GM18502 (cell line): ENCODE data around the gene FRMD4A.

Experiments used
- ATAC-seq: cut with Tn5 transposase; IDR thresholded peaks from one replicate; pipeline ENCODE4 v1.9.1; 2021; ENCODE audit warnings: mild to moderate bottlenecking; ENCODE audit not compliant: unreplicated experiment, poor library complexity

Gene FRMD4A

DNA sequence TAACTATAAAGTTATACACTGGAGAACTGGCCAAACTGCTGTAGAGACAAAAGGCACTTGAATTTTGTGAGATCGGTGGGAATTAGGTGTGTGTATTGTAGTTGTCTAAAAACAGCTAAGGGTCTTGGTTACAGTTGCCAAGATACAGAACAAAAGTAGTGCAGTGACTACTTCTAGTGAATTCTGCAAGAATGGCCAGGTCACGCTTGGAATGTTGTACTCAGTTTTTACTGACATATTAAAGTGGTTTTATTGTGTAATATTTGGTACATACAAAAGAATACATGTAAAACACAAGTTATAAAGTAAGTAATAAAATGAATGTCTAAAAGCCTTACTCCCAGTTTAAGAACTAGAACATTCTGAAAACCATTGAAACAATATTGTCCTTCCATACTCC lies 701.6 kb downstream of the FRMD4A start:
- no peak for ATAC-seq

DNA sequence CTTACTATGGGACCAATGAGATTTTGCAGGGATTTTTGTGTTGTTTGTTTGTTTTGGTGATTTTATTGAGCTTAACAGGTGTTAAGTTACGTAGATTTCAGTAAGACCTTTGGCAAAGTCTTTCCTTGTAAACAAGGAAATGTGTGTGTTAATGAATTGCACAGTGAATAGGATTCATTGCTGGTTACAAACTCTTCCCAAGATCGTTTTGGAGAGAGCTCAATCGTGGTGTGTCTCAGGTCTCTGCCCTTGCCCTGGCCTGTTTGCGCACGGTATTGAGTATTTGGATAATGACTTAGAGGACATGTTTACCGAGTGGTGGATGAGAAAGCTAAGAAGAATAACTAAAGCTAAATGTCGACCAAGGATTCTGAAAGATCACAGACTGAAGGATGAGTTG lies 702.1 kb downstream of the FRMD4A start:
- ATAC-seq, result no peak

DNA sequence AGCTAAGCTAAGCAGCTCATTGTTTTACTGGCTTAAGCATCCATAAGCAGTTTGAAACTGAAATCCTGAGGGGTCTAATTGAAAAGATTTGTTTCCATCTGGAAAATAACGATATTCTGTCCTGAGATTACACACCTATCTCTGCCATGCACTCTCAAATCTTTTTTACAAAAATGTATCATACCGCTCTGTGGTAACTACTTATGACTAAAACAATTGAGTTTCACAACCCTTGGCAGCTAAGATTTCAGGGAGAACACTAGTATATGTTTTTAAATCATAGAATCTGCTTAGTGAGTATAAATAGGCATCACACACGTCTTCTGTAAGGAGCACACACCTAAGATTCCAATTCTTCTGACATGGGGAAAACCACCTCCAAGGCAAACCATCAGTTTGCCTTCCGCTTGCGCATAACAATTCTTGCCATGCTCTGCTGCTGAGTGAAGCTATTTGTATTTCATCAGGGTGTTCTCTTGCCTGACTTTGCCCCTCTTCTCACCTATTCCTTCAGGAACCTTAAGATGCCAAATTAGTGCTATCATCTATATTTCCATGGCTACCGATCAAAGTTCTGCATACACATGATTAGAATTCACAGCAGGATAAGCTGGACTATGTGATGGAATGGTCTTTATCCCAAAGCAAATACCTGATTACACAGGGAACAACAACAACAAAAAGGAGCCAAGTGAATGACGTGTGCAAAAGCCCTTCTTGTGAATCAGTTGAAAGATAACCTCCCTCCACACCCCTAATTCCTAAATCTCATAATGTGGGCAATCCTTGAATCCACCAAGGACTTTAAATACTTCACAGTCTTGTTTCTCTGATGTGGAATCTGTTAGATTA lies 703.0 kb downstream of the FRMD4A start:
- ATAC-seq, result no peak

DNA sequence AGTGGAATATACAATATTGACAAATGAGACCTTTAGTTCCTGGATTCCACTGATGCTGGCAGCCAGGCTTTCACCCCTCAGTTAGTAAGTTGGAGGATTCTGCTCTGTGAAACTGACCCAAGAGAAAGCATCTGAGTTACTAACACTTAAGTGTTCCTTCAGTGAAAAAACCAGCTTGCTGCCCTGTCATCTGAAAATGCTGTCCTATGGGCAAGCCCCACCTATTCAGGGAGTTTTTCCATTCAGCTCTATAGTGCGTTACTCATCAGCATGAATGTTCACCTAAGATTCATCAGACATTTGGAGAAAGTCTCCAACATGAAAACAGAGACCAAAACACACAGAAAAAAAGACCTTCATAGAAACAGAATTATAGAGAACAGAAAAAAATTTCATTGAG lies 706.1 kb downstream of the FRMD4A start:
- ATAC-seq, result no peak

DNA sequence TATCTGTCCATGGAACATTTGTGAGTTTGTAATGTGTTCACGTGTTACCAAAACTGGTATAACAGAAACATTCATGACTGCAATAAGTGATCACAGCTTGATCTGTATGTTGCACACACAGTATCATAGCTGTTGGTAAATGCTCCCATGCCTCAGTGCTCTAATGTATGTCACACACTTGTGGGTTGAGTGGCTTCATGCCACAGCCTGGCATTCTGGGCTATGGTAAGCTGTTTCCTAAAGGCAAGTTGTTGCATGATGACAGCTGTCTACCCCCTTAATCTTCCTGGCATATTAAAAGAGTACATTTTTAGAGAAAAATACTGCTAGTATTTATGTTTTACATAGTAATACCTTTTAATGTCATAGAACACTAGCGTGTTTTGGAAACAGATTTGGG lies 708.8 kb downstream of the FRMD4A start:
- ATAC-seq, result no peak

DNA sequence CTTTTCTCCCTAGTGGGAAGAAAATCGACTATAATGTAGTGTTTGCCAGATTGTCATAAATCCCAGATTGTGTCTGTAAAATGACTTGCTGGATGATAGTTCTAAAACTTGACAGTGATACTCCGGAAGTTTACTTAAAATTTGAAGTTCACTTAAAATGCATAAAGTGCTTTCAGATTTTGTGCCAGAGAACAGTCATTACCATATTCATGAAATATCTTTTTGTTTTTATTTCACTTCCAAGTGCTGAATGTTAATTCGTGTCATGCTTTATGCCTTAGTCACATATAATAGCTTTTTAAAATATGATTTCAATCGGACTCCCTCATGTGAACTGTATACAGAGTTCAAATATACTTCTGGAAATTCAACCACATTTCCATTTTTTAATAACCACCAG lies 713.6 kb downstream of the FRMD4A start:
- no peak for ATAC-seq

DNA sequence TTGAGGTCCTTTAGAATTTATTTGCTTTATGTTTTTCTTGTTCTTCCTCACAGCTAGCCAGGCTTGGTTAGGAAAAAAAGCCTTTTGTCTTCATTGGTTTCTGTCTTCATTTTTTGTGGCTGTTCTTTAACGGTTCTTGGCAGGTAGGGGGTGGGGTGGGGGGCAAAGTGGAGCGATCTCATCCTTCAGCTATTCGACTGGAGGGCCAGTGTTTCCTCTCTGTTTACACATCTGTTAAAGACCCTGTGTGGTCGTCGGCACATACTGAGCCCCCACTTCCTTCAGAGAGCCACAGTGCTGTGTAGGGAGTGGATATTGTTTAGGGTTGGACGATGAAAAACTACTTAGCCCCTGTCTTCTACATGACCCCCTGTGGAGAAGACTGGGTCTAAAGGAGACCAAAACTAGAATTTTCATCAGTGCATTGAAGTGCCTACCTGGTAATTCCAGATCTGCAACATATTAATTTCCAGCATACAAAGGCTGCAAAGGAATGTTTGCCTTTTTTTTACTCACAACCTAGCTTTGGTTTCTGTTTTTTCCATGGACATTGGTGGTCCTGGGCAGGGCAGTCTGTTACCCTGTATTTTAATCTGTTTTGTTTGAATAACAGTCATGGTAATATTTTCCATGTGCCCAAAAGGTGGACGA lies 714.9 kb downstream of the FRMD4A start:
- no peak for ATAC-seq

DNA sequence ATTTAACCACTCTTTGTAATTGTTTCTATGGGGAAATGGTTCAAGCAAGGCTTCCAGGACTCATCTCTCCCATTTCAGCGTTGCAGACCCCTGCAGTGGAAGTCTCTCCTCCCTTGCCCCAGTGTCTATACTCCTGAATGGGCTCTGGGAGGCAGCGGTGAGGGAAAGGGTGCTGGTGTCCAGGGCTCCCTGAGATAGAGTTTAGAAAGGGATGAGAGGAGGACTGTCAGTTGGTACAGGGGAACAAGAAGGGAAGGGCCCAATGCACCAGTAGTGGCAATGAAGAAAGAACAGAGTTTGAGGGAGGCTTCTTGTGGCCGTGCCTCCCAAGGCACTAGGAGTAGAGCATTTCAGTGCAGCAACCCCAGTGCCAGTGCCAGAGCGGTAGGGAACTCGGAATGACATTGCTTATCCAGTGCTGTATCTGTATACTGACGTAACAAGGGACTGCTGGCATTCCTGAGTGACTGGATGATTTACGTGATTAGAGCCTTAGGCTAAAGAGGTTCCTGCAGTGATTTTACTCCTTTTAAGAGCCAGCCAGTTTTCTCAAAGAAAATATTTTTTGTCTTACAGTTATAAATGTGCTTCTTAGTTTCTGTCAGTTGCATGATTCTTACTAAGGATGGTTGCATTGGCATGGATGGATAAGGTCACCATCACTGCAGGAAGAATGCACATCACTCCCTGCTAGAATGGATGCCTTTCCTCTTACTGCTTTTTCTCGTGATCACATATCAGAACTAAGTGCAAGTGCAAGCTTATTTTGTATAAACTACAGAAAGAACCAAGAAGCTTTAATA lies 716.0 kb downstream of the FRMD4A start:
- ATAC-seq, result no peak

DNA sequence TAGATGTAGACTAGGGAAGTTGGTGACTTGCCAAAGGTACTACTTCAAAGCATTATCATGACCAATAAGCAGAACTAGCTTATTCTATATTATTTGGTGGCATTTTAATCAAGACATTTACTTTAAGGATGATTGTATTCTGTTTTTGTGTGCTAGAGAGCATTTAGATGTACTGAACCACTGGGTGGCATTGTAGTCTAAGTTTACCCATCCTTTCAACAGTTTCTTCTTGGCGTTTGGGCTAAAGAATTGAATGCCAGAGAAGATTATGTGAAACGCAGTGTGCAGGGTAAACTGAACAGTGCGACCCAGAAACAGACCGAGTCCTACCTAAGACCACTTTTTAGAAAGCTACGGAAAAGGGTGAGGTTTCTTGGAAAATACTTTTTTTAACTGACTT lies 717.2 kb downstream of the FRMD4A start:
- no peak for ATAC-seq

DNA sequence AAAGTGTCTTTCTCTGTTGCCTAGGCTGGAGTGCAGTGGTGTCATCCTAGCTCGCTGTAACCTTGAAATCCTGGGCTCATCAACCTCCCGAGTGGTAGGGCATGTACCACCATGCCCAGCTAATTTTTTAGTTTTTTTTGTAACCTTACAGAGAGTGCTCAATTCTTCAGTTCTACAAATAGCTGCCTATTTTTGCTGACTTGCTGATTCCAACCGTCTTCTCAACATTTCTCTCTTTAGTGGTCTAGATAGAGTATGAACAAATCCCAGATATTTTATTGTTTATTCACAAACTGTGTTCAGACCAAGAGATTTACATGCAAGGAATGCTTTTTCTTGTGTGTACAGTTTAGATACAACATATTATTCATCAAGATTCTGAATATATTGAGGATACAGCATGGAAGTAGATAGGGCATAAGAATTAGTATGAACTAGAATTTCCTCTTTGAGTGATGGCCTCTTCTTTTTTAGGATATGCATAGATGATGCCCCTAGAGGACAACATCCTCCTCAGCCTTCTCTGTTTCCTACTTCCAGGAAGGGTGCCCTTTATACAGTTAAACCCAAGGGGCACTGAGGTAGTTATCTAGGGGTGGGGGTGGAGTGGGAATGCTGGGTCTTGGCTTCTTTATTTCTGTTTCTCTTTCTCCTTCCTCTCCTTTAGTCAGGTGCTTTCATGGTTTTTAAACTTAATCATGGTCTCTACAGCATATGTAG lies 717.9 kb downstream of the FRMD4A start:
- ATAC-seq, result no peak

DNA sequence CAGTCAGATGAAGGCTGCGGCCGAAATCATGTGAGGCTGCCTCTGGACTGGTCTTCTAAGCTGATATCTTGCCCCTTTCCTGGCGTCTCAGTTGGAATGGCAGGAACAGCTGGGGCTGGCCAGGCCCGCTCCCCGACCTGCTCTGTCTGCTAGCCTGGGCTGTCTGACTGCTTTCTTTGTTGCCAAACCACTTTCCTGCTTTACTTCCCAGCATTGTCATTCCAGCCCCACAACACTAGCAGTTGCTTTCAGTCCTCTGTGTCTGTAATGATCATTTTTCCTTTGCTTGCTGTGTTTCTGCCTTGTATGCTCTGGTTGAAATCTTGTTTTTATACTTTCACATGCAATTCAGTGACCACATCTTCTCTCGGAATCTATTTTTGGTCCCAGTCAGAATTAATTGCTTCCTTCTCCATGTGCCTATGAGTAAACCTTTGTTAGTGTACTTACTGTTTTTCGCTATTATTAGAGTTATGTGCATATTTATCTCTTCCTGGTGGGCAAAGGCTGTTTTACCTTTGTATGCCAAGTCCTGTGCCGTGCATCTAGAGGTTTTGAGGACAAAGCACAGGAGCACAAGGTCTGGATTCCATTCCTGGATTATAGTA lies 722.4 kb downstream of the FRMD4A start:
- no peak for ATAC-seq

DNA sequence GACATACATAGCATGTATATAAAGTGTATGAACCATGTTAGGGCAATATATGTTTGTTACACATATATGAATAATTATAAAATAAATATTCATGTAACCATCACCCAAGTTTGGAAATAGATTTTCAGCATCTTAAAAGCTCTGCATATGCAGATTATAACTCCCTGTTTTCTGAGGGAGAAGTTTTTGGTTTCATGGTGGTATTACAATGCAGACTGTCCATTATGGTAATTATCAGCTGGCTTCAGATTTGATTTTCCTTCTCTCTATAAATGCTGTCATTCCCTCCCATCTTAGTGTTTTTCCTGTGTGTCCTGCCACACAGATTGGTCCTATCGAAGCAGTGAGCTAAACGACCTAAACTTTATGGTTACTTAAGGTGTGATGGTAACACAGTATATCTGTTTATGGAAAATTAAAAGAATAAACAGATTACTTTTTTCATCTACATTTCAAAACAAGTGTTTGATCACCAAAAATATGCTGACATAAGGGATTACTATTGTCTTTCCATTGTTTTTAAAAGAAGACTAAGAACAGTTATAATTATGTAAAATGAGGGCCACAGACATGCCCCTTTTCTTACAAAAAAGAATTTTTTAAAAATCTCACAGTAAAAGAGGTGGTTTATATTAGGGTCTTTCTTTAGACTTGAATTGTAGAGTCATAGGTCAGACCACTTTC lies 726.2 kb downstream of the FRMD4A start:
- ATAC-seq, result no peak

DNA sequence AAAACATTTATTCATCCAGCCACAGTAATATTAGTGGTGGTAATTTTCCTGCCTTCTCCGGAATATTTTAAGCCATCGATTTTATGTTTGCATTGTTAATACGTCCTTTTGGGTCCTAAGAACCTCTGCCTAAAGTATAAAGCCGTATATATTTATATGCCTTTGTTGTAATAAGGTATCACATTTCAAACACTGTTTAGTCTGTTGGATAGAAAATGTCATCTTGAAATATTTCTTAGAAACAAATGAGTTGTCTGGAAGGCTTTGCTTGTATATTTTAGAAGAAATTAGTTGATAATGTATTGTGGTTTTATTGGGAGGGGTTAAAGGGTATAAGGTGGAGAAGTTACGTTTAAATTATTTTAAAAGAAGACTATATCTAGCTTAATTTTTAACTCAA lies 732.8 kb downstream of the FRMD4A start:
- no peak for ATAC-seq

DNA sequence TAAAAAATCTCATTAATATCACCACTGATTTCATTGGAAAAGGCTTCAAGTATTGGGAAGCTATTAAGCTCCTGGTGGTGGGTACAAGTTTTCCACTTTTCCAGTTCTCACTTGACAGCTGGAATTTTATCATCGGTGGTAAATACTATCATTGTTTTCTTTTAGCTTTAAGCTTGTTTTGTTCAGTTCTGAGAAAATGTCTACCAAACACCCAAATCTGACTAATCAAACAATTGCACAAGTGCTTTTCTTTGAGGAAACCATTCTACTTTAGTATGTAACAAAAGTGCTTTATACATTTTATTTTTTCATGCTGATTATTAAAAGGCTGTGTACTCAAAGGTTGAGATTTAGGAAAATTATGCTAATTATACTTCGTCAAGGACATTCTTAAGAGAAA lies 736.1 kb downstream of the FRMD4A start:
- ATAC-seq, result no peak
